ENCODE measurements around the gene FOXQ1.

DNA sequence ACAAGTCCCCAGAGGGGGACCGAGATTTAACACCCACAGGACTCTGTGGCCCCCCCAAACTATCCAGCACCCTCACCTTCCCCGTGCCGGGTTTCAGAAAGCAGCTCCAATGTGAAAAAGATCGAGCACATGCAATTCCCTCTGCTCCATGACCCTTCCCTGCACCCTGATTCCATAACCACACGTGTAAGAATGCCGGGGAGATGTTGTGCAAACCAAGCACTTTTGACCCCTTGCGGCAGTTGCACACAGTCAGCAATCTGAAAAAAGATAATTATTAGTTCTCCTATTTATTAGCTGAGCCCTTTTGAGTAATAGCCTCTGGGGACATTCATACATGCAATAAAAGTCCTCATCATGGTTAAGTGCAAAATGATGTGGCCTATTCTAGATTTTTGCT, 13.0 kb downstream of the FOXQ1 start:
- TF ChIP-seq, protein P1, sequence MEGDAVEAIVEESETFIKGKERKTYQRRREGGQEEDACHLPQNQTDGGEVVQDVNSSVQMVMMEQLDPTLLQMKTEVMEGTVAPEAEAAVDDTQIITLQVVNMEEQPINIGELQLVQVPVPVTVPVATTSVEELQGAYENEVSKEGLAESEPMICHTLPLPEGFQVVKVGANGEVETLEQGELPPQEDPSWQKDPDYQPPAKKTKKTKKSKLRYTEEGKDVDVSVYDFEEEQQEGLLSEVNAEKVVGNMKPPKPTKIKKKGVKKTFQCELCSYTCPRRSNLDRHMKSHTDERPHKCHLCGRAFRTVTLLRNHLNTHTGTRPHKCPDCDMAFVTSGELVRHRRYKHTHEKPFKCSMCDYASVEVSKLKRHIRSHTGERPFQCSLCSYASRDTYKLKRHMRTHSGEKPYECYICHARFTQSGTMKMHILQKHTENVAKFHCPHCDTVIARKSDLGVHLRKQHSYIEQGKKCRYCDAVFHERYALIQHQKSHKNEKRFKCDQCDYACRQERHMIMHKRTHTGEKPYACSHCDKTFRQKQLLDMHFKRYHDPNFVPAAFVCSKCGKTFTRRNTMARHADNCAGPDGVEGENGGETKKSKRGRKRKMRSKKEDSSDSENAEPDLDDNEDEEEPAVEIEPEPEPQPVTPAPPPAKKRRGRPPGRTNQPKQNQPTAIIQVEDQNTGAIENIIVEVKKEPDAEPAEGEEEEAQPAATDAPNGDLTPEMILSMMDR (IDR thresholded peaks at IDR 0.05 in 4 of 5, conservative IDR thresholded peaks at IDR 0.05 in 1 of 5), result no peak
- no peak for TF ChIP-seq POLR2A (IDR thresholded peaks at IDR 0.05)

Data from gastrocnemius medialis (tissue), 4 donors.